ENCODE results near the gene TRIM52.
"Not testable (repeated sequence)": the region's sequence is repeated elsewhere in the genome, so short reads cannot be mapped to it uniquely, and the experiment has no call there.

TRIM52 gene

DNA sequence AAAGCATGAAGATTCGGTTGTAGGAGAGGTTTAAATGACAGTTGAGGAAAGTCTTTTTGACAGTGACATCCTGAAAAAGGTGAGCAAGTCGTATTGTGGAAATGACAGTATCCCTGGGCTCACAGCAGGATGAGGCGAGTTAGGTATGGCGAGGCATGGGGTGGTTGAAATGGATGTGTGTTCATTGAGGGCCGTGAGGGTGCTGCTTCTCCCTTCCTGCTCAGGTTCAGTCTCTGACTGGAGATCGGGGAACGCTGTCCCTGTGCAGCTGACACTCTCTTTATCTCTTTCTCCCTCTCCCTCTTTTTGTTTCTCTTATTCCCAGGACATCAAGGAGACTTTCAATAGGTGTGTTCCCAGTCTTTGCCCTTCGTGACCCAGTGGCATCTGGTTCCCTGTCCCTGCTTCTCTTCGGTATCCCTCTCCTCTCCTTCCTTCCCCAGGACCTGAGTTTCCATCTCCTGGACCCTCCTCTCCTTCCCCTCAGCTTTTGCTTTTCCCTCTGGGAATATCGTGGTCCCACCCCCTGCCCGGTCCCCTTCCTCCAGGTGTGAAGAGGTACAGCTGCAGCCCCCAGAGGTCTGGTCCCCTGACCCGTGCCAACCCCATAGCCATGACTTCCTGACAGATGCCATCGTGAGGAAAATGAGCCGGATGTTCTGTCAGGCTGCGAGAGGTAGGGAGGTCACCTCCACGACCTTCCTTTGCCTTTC lies 27.7 kb downstream of the TRIM52 start:
- DNase-seq = no peak

DNA sequence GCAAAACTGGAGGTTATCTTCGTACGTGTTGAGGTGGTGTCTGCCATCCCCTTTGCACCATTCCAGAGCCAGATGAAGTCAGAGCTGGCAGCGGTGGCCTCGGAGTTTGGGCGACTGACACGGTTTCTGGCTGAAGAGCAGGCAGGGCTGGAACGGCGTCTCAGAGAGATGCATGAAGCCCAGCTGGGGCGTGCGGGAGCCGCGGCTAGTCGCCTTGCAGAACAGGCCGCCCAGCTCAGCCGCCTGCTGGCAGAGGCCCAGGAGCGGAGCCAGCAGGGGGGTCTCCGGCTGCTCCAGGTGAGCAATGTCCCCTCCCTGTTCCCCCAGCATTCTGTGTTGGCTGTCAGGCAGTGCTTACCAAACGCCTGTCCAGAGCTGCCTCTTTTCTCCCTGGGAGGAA lies 28.4 kb downstream of the TRIM52 start:
- DNase-seq = no peak

DNA sequence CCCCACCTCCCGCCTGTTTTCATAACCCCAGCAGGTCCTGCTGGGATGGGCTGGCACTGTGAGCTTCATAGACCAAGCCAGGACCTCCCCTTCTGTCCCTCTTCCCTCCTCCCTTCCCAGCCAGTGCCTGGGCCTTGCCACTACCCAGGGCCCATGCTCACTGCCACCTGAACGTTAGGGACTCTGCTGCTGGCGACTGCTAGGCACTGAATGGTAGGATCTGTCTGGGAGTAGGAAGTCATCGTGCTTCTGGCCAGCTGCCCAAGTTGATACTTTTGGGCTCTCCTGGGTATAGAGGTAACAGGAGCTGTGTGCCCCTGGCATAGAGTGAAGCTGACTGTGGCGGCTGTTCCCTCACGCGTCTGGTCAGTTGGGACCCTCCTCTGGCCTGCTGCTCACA lies 29.5 kb downstream of the TRIM52 start:
- DNase-seq = no peak

DNA sequence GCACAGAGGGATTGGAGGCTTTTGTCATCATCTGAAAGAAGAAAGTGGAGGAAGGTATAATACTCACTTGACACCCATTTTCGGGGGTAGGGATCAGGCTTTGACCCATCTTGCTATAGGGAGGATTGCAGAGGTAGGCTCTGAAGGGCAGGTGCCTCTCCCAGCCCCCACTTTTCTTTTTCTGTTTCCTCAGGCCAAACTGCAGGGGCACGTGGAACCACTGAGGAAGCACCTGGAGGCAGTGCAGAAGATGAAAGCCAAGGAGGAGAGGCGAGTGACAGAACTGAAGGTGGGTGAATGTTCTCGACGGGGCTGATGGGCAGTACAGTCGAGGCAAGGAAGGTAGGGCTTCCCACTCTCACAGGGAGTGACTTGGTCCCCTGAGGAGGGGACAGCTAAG lies 30.4 kb downstream of the TRIM52 start:
- DNase-seq = no peak

DNA sequence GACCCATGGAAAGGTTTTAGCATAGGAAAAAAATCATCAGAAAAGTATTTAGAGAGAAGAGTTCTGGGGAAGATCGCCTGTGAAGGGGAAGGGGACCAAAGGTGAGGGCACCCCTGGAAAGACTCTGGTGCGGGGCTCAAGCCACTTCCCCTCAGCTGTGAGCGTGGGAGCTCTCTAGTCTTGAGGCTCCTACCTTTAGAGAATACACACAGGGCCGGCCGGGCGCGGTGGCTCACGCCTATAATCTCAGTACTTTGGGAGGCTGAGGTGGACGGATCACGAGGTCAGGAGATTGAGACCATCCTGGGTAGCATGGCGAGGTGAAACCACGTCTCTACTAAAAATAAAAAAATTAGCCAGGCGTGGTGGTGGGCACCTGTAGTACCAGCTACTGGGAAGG lies 30.9 kb downstream of the TRIM52 start:
- no peak for DNase-seq

DNA sequence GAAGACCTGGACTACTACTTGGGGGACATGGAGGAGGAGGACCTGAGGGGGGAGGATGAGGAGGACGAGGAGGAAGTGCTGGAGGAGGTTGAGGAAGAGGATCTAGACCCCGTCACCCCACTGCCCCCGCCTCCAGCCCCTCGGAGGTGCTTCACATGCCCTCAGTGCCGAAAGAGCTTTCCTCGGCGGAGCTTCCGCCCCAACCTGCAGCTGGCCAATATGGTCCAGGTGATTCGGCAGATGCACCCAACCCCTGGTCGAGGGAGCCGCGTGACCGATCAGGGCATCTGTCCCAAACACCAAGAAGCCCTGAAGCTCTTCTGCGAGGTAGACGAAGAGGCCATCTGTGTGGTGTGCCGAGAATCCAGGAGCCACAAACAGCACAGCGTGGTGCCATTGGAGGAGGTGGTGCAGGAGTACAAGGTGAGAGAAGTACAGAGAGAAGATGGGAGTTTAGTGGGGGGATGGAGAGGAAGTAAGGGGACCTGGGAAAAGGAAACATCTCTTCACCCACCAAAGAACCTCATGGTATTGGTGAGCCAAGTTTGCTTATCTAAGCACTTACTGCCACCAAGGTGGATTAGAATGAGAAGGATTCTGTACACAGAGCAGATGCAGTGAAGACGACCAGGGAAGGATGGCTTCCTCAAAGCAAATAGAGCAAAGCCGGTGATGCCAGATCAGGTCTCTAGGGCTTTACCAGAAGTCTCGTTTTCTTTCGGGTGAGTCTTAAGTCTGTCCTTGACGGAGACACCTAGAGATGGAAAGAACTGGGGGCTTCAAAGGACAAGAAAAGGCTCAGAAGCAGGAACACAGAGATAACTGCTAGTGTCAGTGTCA lies 36.3 kb downstream of the TRIM52 start:
- no peak for DNase-seq

DNA sequence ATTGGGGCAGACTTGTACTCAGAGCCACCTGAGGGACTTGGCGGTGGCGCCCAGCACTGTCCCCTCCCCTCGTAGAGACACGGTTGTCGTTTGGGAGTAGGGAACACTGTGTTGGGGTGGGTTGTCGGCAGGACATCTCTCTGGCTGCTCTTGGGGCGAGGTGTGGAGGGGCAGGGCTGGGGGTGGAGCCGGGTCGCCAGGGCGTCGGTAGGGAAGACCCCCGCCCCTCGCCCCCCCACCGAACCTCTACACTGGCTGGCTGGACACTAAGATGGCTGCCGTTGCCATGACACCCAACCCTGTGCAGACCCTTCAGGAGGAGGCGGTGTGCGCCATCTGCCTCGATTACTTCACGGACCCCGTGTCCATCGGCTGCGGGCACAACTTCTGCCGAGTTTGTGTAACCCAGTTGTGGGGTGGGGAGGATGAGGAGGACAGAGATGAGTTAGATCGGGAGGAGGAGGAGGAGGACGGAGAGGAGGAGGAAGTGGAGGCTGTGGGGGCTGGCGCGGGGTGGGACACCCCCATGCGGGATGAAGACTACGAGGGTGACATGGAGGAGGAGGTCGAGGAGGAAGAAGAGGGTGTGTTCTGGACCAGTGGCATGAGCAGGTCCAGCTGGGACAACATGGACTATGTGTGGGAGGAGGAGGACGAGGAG lies 37.1 kb downstream of the TRIM52 start:
- no peak for DNase-seq

DNA sequence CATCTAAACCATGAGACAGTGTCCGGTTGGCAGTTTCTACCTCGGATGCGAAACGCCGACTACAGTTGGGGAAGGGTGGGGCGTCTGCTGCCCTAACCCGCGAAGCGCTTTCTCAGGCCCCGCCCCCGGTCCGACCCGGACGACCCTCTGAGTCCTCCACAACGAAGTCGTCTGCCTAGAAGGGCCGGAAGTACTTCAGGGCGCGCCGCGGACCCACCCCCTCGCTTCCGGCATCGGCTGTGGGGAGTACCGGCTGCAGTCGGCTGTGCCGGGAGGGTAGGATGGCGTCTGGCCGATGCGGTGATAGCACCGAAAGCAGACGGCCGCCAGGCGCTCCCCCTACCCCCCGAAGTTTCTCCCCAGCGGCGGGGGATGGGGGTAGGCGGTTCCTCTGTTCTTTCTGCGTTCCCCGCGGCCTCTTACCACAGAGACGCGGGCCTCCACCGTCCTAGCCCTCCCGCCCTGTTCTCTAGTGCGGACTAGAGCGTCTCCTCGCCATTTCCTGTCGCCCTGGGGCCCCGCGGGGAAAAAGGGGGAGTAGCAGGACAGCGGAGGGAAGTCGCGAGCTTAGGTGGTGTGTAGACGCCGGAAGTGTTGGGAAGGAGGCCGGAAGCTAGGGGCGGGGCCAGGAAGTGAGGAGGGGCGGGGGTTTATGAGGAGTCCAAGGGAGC lies 37.8 kb downstream of the TRIM52 start, which contains the start of gene TRIM41:
Gene TRIM41 (plus strand): TSS at position 224 of the 671 bp plus-strand sequence. CDS start 719 bp downstream, outside the sequence.
- DNase-seq = no peak

DNA sequence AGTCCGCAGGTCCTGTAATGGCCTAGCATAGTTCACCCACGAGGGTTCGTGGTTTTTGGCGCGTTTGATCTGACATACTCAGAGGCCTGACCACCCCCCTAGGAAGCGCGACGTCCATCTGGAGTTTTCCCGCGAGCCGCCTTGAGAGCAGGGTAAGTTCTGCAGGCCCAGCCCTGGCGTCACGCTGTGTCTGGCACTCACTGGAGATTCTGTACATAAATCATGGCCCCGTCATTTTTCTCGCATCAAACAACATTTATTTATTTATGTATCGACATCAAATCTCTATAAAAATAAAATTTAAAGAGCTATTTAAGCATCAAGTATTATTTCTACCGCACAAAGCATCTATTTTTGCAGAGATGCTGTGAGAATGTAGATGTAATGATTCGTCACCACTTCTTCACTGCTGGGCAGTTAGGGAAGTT lies 38.3 kb downstream of the TRIM52 start:
- no peak for DNase-seq

DNA sequence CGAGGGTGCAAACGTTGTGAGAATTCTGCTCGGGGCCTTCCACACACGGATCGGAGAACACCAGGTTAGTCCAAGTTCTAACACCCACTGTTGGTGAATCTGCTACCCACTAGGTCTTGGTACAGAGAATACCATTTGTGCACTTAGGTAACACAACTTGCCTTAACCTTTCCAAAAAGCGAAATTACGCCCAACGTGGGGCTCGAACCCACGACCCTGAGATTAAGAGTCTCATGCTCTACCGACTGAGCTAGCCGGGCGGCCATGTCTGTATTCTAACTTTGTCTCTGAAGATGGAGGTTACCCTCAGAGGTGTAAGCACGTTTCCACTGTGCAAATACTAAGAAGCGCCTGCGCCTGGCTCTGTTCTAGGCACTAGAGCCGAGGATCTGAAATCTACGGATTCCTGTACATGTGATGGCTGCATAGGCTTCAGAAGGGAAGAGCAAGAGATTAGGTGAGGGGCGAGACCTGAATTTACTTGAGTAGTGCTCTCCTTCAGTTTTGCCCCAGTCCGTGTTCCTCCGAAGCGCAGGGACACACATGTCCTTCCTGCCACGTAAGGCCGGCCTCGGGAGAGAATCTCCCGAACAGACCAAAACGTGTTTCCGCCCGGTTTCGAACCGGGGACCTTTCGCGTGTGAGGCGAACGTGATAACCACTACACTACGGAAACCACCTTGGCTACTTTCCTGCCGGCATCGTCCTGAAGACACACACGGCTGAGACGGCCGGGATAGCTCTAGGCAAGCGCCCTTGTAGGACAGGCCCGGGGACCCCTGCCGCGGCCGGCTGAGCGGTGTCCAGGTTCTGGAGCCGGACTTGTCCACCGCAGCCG lies 38.9 kb downstream of the TRIM52 start:
- no peak for DNase-seq

DNA sequence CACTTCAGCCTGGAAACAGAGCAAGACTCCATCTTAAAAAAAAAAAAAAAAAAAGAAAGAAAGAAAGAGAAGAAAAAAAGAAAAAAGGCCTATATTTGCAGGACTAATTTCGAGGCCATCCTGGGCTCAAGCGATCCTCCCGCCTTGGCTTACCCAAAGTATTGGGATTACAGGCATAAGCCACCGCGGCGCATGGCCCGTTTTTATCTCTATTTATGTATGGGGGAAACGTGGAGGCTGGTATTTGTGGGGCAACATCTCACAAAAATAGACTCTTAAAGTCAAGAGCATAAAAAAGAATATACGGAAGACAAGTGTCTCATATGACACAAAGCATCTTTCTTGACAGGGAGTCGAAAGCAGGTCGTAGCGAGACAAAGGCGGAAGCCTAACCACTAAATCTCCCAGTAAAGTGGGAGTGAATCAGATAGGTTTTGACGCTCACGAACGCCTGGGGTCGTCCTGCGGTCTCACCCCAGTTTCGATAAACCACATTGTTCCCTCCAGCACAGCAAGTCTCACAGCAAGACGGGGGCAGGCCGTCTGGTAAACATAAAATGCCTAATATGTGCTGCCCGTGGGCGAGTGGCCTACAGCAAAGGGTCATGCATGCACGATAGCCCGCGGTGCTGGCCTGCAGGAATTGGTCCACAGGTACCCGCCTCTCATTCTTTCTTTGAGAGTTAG lies 39.7 kb downstream of the TRIM52 start:
- DNase-seq = no peak

DNA sequence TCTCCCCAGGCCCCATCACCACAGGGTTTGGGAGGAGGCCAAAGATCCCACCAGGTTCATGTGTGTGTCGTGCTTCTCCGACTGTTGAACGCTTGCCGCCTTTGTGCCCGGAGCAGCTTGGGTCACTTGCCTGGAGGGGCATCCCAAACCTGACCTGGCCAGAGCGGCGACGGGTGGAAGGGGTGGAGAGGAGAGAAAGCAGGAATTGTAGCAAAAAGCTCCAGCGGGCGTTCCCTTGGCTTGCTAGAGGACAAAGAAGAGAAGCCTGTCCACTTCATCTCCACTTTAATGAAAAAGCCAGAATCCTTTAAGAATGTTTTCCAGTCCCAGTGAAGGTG lies 40.8 kb downstream of the TRIM52 start:
- DNase-seq = no peak

DNA sequence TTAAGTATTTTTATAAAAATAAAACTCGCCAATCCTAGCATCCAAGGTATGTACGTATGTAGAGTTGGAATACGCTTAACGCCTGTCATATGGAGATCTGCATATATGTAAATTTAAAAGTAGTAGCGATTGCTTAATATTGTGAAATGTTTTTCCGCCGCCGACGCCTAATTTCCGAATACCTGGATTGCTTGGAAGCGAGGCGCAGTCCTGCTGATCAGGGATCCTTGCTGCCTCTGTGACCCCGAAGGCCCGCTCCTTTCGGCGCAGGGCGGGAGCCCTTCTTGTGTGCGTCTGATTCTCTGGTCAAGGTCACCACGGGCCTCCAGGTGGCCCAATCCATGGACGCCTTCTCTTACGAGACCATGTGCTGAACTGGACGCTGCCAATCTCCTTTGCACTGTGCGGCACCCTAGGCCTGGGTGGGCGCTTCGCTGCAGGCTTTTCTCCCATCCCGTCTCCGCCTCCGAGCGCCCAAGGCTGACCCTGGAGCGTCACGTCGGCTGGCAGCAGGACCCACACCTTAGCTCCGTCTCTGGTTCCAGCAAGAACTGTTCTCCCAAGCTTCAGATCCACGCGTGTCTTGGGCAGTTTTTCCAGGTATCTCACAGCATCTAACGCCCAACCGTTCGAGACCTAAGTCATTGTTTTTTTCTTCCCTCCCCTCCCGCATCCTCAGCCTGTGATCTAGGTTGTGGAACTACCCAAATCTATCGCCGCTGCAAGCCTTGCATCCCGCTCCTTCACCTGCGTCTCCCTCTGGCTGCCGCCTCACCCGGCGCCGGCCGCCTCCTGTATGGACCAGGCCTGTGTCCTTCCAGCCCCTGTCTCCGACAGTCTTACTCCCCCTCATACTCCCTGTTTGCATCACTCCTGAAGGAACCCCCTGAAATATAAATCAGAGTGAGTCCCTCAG lies 41.4 kb downstream of the TRIM52 start:
- DNase-seq = no peak

DNA sequence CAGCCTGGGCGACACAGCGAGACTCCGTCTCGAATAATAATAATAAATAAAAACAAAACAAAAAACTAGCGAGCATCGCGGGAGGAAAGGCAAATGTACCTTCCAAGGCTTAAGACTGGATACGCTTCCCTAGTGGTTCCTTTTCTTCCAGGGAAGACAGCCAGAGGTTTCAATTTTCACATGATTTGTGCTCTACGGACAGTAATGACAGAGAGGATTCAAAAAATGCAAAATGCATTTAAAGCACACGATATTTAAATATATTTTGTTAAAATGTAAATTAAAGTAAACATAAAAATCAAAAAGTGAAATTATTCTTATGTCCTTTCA lies 42.2 kb downstream of the TRIM52 start:
- DNase-seq = no peak

DNA sequence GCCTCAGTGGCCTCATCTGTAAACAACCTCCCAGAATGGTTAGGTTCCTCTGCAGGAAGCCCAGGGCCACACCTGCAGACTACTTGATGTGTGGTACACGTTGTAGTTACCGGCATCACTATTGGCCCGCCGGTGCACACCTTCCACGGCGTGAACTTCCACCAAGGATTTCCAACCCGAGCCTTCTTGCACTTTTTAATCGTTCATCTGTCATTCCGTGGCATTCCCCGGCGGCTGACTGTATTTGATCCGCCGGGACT lies 43.2 kb downstream of the TRIM52 start:
- no peak for DNase-seq

DNA sequence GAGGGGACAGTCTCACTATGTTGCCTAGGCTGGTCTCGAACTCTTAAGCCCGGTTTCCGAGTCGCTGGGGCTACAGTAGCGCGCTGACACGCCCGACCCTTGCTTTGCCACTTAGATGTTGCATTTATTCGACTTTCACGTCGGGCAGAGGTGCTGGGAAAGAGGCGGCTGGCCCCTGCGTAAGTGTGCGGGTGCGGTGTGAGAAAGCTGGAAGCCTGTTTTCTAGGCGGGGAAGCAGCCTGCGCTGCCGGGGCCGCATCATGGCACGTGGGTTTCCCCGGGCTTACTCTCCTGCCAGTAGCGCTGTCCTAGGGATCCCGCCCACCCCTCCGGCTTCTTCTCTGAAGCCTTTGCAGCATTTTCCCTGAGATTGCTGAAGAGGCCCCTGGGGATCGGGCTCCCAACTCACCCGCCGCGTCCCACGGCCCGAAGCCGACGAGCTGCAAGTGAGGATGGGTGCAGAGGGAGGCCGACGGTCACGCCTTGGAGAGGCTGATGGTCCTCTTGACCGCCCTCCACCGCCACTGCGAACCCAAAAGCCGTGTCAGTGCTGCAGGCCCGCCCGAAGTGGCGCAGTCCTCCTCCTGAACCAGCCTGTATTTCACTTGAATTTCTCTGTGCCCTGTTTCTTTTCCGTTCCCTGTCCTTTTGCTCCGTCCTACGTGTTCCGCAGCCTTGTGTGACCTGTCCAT lies 43.7 kb downstream of the TRIM52 start:
- no peak for DNase-seq

DNA sequence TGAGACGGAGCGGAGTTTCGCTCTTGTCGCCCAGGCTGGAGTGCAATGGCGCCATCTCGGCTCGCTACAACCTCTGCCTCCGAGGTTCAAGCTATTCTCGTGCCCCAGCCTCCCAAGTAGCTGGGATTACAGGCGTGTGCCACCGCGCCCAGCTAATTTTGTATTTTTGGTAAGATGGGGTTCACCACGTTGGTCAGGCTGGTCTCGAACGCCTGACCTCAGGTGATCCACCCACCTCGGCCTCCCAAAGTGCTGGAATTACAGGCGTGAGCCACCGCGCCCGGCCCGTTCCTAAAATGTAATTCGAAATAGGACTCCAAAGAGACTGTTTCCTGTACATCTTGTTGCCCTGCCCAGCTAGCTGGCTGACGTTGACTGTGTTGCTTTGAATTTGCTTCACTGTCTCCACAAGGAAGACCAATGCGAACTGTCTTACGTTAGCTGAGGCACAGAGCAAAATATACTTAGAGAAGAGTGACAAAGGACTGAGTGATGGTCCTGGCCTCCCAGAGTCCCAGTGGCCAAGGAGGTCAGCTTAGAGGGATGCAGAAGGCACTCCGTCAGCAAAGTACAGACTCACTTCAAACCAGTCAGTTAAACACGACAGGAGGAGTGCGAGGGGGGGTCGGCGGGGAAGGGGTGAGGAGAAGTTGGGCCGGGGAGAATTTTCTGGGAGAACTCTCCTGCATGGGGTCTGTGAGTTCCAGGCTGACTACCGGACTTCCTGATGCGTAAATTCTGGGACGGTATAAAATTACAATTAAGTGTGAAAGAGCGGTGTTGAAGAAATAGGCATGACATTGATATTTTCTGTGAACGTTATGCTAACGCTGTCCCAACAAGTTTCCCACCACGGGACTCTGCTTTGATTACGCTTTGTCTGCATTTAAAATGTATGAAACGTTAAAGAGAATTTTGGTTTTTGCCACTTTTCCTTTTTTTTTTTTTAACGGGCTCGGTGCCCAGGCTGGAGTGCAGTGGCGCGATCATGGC lies 44.6 kb downstream of the TRIM52 start:
- no peak for DNase-seq

DNA sequence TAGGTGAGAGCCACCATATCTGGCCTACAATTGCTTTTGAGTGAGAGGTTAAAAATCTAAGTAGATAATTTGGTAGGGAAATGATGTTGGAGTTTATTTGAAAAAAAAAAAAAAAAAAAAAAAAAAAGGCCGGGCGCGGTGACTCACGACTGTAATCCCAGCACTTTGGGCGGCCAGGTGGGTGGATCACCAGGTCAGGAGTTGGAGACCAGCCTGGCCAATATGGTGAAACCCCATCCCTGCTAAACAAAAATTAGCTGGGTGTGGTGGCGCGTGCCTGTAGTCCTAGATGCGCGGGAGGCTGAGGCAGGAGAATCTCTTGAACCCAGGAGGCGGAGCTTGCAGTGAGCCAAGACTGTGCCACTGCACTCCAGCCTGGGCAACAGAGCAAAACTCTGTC lies 46.7 kb downstream of the TRIM52 start:
- not testable (repeated sequence) for DNase-seq

DNA sequence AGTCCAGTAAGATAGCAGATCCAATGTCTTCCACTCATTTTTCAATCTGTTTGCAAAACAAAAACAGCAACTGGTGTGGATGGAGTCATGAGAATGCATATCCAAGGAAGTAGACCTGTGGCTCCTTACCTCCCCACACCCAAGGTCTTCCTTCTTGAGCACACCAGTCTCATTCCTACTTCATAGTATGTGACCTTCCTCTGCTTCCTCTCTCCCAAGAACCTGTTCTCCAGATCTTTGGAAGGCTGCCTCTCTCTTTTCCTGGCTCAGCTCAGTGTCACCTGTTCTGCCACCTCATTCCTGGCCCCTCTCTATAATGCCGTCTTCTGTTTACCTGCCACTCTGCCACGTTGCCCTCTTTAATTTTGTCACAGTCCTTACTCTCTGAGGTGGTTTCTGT lies 48.0 kb downstream of the TRIM52 start:
- DNase-seq = no peak
